Natural killer cell (primary cell): ENCODE measurements around the gene TTC27. TPM values are rescaled to one million over a fixed set of nuclear protein-coding genes. Genes with fewer than 3 reads are reported as not detected.

Experiments
- ATAC-seq, 3 donors: fragments of 150-1000 bp in 2 of 3; fragments of 200-7000 bp in 1 of 3; cut with Tn5 transposase; 1 replicate in 1 of 3; 2 replicates in 2 of 3; pipeline ENCODE4 v1.10.0; 2021; ENCODE audit warnings: mild to moderate bottlenecking in 2 of 3, moderate library complexity in 2 of 3
- DNase-seq, 2 donors: peaks; one replicate each; pipeline versions ENCODE4 v3.0.0 to v3.0.0-alpha.2; 2013 to 2021; ENCODE audit warnings: mixed read lengths in 1 of 2
- H3K27ac ChIP-seq: one replicate; pipeline ENCODE4 v1.5.1; 2013; ENCODE audit warnings: mild to moderate bottlenecking, low read length
- H3K27me3 ChIP-seq: one replicate; pipeline ENCODE4 v1.6.1; 2013; ENCODE audit warnings: low read length; ENCODE audit not compliant: control insufficient read depth, insufficient read depth
- H3K36me3 ChIP-seq: one replicate; pipeline ENCODE4 v1.6.1; 2013; ENCODE audit warnings: low read length; ENCODE audit not compliant: control insufficient read depth, insufficient read depth
- H3K4me1 ChIP-seq: one replicate; pipeline ENCODE4 v1.6.1; 2013; ENCODE audit warnings: low read length; ENCODE audit not compliant: control insufficient read depth, insufficient read depth
- H3K4me3 ChIP-seq: one replicate; pipeline ENCODE4 v1.5.1; 2013; ENCODE audit warnings: low read length
- H3K9me3 ChIP-seq: one replicate; pipeline ENCODE4 v1.6.1; 2013; ENCODE audit warnings: low read length; ENCODE audit not compliant: control insufficient read depth, insufficient read depth
- H3K27ac Mint-ChIP-seq, 2 donors: one replicate each; pipeline ENCODE4 v1.8.0; 2022; ENCODE audit warnings: mild to moderate bottlenecking in 2 of 2, mixed read lengths in 2 of 2, moderate library complexity in 1 of 2
- H3K27me3 Mint-ChIP-seq, 2 donors: one replicate each; pipeline ENCODE4 v1.8.0; 2022; ENCODE audit warnings: low read depth in 2 of 2, mixed read lengths in 2 of 2
- H3K36me3 Mint-ChIP-seq: one replicate; pipeline ENCODE4 v1.8.0; 2022; ENCODE audit warnings: mixed read lengths
- H3K4me1 Mint-ChIP-seq, 2 donors: one replicate each; pipeline ENCODE4 v1.8.0; 2022; ENCODE audit warnings: mixed read lengths in 2 of 2
- H3K4me3 Mint-ChIP-seq: one replicate; pipeline ENCODE4 v1.8.0; 2022; ENCODE audit warnings: mild to moderate bottlenecking, moderate library complexity, mixed read lengths
- H3K9me3 Mint-ChIP-seq, 2 donors: one replicate each; pipeline ENCODE4 v1.8.0; 2022; ENCODE audit warnings: mixed read lengths in 2 of 2
- WGBS: methylation state at CpG from one replicate; pipeline ENCODE4 v1.1.7; 2013; ENCODE audit warnings: missing lambda C conversion rate; ENCODE audit not compliant: insufficient coverage; 5-methylcytosine and 5-hydroxymethylcytosine counted together
- intact Hi-C: fragments of 100-400 bp; cut with micrococcal nuclease; formaldehyde crosslinking; loops from one replicate; pipeline ENCODE4 v1.14.2; 2022
- total RNA-seq, 4 donors: library from RNA; stranded (reverse); fragments of 120-200 nt in 1 of 4; gene quantifications; one replicate each; pipeline versions ENCODE4 v1.2.3 to v1.2.4, GENCODE V29; 2013 to 2022
- TF ChIP-seq, protein P1 (sequence below): fragments of 200-600 bp; IDR thresholded peaks from one replicate; pipeline ENCODE4 v1.8.0; 2022; ENCODE audit warnings: antibody characterized with exemption

Gene TTC27
- total RNA-seq, 3 donors from 2014 or later (not counting 1 experiment from before 2014, with no cell fraction given): 13.7 to 14.6 (median 14.1) TPM

DNA sequence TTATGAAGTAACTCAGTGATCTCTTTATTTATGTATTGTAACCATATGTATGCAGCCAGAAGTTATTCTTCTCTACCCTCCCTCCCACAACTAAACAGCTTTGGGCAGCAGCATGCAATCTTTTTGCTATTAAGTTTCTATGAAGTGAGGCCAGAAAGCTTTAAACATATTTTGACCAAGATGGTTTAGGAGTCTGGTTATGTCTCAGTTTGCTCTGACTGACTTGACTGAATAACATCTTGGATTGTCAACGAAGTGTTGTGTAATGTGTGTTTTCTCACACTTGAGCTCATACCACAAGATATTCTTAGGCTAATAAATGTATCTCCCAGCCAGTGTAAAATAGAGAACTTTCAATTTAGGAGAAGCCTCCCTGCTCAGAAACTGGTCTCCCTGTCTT, 104.3 kb downstream of the TTC27 start:
- intact Hi-C loops: no loop called here
- H3K4me1 ChIP-seq: no peaks in the 10 kb centered on the region
- no peak overlapping the region for H3K27ac ChIP-seq
- H3K36me3 ChIP-seq: peaks cover 7% of the 10 kb centered on the region
- H3K27ac Mint-ChIP-seq: no peak overlapping the region
- TF ChIP-seq, protein P1, sequence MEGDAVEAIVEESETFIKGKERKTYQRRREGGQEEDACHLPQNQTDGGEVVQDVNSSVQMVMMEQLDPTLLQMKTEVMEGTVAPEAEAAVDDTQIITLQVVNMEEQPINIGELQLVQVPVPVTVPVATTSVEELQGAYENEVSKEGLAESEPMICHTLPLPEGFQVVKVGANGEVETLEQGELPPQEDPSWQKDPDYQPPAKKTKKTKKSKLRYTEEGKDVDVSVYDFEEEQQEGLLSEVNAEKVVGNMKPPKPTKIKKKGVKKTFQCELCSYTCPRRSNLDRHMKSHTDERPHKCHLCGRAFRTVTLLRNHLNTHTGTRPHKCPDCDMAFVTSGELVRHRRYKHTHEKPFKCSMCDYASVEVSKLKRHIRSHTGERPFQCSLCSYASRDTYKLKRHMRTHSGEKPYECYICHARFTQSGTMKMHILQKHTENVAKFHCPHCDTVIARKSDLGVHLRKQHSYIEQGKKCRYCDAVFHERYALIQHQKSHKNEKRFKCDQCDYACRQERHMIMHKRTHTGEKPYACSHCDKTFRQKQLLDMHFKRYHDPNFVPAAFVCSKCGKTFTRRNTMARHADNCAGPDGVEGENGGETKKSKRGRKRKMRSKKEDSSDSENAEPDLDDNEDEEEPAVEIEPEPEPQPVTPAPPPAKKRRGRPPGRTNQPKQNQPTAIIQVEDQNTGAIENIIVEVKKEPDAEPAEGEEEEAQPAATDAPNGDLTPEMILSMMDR: no peak
- H3K27me3 Mint-ChIP-seq: no peaks in the 10 kb centered on the region
- no peak overlapping the region for H3K4me3 Mint-ChIP-seq
- H3K9me3 ChIP-seq: no peaks in the 10 kb centered on the region
- no peak overlapping the region for H3K4me3 ChIP-seq
- DNase-seq (no peak), ATAC-seq (no peak)
- WGBS: no CpG with 5 or more reads among the region's 1 CpG
- no peaks in the 10 kb centered on the region for H3K4me1 Mint-ChIP-seq
- H3K9me3 Mint-ChIP-seq: no peaks in the 10 kb centered on the region
- H3K27me3 ChIP-seq: no peaks in the 10 kb centered on the region
- H3K36me3 Mint-ChIP-seq: peaks cover 8% of the 10 kb centered on the region

DNA sequence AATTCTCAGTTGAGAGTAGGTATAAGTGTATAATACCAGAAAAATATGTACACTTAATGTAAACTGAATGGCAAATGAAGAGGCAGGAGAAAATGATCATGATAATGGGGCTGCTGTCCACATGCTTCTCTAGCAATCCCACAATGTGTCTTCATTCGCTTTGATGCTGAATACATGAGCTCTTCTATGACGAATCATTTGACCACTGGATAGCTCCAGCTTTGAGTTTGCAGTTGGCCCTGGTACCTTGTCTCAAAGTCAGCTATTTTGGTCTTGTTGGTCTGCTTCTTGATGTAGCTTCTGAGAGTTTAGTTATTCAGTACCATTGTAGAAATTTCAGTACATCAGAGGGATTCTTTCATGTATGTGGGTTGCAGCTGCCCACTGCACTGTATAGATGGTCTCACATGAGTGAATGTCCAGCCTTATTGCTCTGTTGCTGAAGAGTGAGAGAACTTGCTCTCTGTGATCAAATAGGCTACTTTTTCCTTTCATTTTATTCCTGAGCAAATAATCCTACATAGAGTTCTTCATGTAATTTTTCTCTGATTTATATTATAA, 105.1 kb downstream of the TTC27 start:
- Mint-ChIP-seq H3K4me1 (no peaks in the 10 kb centered on the region), H3K27me3 (no peaks in the 10 kb centered on the region), H3K27ac (no peak overlapping the region), H3K4me3 (no peak overlapping the region), H3K36me3 (peaks cover 10% of the 10 kb centered on the region), H3K9me3 (no peaks in the 10 kb centered on the region)
- Histone ChIP-seq H3K27ac (no peak overlapping the region), H3K4me1 (no peaks in the 10 kb centered on the region), H3K36me3 (peaks cover 12% of the 10 kb centered on the region), H3K27me3 (no peaks in the 10 kb centered on the region), H3K9me3 (no peaks in the 10 kb centered on the region), H3K4me3 (no peak overlapping the region)
- intact Hi-C loops: no loop called here
- no peak for DNase-seq
- ATAC-seq: no peak
- TF ChIP-seq, protein P1: no peak
- WGBS: 91% methylated on average over 2 of the region's 2 CpGs

DNA sequence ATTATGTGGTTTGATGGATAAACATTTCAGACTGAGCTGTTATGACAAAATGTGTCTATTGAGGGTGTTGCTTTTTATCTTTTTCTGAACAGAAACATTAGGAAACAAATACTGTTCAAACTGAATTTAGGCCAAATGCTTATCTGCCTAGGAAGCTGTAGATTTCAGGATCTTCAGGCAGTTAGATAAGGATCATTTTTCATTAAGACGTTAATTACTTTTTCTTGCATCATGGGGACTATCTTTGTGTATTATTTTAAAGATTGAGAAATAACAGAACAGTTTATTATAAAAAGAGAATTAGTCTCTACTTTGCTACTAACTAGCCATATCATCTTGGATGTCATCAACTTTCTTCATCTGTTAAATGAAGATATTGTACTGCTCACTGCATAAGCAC, 107.5 kb downstream of the TTC27 start:
- H3K27me3 Mint-ChIP-seq: no peaks in the 10 kb centered on the region
- H3K27ac ChIP-seq: no peak overlapping the region
- ATAC-seq: no peak

More for the DNA sequence above, 107.5 kb downstream of the TTC27 start:
- TF ChIP-seq, protein P1: no peak
- Histone ChIP-seq H3K9me3 (no peaks in the 10 kb centered on the region), H3K4me3 (no peak overlapping the region), H3K36me3 (peaks cover 17% of the 10 kb centered on the region), H3K4me1 (no peaks in the 10 kb centered on the region), H3K27me3 (no peaks in the 10 kb centered on the region)
- WGBS: no CpG with 5 or more reads among the region's 1 CpG
- H3K9me3 Mint-ChIP-seq: no peaks in the 10 kb centered on the region
- intact Hi-C loops: no loop called here
- H3K4me3 Mint-ChIP-seq: no peak overlapping the region
- DNase-seq: no peak
- H3K27ac Mint-ChIP-seq: no peak overlapping the region
- H3K36me3 Mint-ChIP-seq: peaks cover 10% of the 10 kb centered on the region
- H3K4me1 Mint-ChIP-seq: no peaks in the 10 kb centered on the region
